MM.1S (cell line): ENCODE data around the gene ATF1.

Experiments
- EZH2 ChIP-seq: fragments of 300-600 bp; sonication (generic); optimal IDR thresholded peaks from 2 replicates; pipeline ENCODE3; 2017; ENCODE audit warnings: low read depth, mild to moderate bottlenecking, antibody characterized with exemption, low read length, mixed read lengths
- EZH2phosphoT487 ChIP-seq: fragments of 300-600 bp; sonication (generic); IDR thresholded peaks from 2 replicates; pipeline ENCODE4 v1.6.1; 2018; ENCODE audit warnings: antibody characterized with exemption, low read length
- TF ChIP-seq, protein P1 (sequence below): fragments of 300-600 bp; sonication (generic); IDR thresholded peaks from 2 replicates; pipeline ENCODE4 v1.5.1; 2016; ENCODE audit warnings: antibody characterized with exemption, low read length, mixed read lengths

DNA sequence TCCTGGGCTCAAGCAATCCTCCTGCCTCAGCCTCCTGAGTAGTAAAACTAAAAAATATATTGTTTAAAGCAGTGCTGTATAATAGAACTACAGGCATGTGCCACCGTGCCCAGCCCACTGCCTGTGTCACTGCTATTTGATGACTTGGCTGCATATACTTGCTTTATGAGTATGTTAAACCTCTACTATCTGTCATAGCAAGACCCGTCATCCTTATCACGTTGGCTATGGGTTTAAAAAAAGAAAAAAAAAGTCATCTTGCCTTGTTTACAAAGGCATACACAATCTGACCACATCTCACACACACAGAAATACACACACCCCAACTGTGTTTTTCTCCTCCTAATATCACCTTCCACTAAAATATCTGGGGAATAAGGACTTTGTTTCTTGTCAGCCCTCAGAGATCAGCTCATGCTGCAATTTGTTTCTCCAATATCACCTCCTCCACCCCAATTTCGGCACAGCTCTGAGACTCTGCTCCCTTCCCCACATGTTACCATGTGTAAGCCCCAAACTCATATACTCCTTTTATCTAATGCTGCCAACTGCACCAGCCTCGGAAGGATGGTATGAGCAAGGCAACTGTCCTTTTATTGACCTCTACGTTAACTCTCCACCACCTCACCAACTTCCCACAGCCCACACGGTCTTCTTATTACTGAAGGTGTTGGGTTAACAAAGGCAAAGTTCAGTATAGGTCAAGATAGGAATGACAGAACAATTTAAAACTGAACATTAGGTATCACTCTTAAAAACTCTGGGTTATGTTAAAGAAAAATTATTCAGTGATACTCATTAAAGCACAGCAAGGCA lies 78.0 kb downstream of the ATF1 start:
- TF ChIP-seq, protein P1, sequence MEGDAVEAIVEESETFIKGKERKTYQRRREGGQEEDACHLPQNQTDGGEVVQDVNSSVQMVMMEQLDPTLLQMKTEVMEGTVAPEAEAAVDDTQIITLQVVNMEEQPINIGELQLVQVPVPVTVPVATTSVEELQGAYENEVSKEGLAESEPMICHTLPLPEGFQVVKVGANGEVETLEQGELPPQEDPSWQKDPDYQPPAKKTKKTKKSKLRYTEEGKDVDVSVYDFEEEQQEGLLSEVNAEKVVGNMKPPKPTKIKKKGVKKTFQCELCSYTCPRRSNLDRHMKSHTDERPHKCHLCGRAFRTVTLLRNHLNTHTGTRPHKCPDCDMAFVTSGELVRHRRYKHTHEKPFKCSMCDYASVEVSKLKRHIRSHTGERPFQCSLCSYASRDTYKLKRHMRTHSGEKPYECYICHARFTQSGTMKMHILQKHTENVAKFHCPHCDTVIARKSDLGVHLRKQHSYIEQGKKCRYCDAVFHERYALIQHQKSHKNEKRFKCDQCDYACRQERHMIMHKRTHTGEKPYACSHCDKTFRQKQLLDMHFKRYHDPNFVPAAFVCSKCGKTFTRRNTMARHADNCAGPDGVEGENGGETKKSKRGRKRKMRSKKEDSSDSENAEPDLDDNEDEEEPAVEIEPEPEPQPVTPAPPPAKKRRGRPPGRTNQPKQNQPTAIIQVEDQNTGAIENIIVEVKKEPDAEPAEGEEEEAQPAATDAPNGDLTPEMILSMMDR, result no peak
- no peak for TF ChIP-seq EZH2
- TF ChIP-seq EZH2phosphoT487, result no peak
